Natural killer cell (primary cell): ENCODE data around the gene CHD8. TPM values are rescaled to one million over a fixed set of nuclear protein-coding genes. Genes with fewer than 3 reads are reported as not detected.

Experiments
- ATAC-seq, 3 donors: fragments of 150-1000 bp in 2 of 3; fragments of 200-7000 bp in 1 of 3; cut with Tn5 transposase; 1 replicate in 1 of 3; 2 replicates in 2 of 3; pipeline ENCODE4 v1.10.0; 2021; ENCODE audit warnings: mild to moderate bottlenecking in 2 of 3, moderate library complexity in 2 of 3
- DNase-seq, 2 donors: peaks; one replicate each; pipeline versions ENCODE4 v3.0.0 to v3.0.0-alpha.2; 2013 to 2021; ENCODE audit warnings: mixed read lengths in 1 of 2
- H3K27ac ChIP-seq: one replicate; pipeline ENCODE4 v1.5.1; 2013; ENCODE audit warnings: mild to moderate bottlenecking, low read length
- H3K27me3 ChIP-seq: one replicate; pipeline ENCODE4 v1.6.1; 2013; ENCODE audit warnings: low read length; ENCODE audit not compliant: control insufficient read depth, insufficient read depth
- H3K36me3 ChIP-seq: one replicate; pipeline ENCODE4 v1.6.1; 2013; ENCODE audit warnings: low read length; ENCODE audit not compliant: control insufficient read depth, insufficient read depth
- H3K4me1 ChIP-seq: one replicate; pipeline ENCODE4 v1.6.1; 2013; ENCODE audit warnings: low read length; ENCODE audit not compliant: control insufficient read depth, insufficient read depth
- H3K4me3 ChIP-seq: one replicate; pipeline ENCODE4 v1.5.1; 2013; ENCODE audit warnings: low read length
- H3K9me3 ChIP-seq: one replicate; pipeline ENCODE4 v1.6.1; 2013; ENCODE audit warnings: low read length; ENCODE audit not compliant: control insufficient read depth, insufficient read depth
- H3K27ac Mint-ChIP-seq, 2 donors: one replicate each; pipeline ENCODE4 v1.8.0; 2022; ENCODE audit warnings: mild to moderate bottlenecking in 2 of 2, mixed read lengths in 2 of 2, moderate library complexity in 1 of 2
- H3K27me3 Mint-ChIP-seq, 2 donors: one replicate each; pipeline ENCODE4 v1.8.0; 2022; ENCODE audit warnings: low read depth in 2 of 2, mixed read lengths in 2 of 2
- H3K36me3 Mint-ChIP-seq: one replicate; pipeline ENCODE4 v1.8.0; 2022; ENCODE audit warnings: mixed read lengths
- H3K4me1 Mint-ChIP-seq, 2 donors: one replicate each; pipeline ENCODE4 v1.8.0; 2022; ENCODE audit warnings: mixed read lengths in 2 of 2
- H3K4me3 Mint-ChIP-seq: one replicate; pipeline ENCODE4 v1.8.0; 2022; ENCODE audit warnings: mild to moderate bottlenecking, moderate library complexity, mixed read lengths
- H3K9me3 Mint-ChIP-seq, 2 donors: one replicate each; pipeline ENCODE4 v1.8.0; 2022; ENCODE audit warnings: mixed read lengths in 2 of 2
- WGBS: methylation state at CpG from one replicate; pipeline ENCODE4 v1.1.7; 2013; ENCODE audit warnings: missing lambda C conversion rate; ENCODE audit not compliant: insufficient coverage; 5-methylcytosine and 5-hydroxymethylcytosine counted together
- intact Hi-C: fragments of 100-400 bp; cut with micrococcal nuclease; formaldehyde crosslinking; loops from one replicate; pipeline ENCODE4 v1.14.2; 2022
- total RNA-seq, 4 donors: library from RNA; stranded (reverse); fragments of 120-200 nt in 1 of 4; gene quantifications; one replicate each; pipeline versions ENCODE4 v1.2.3 to v1.2.4, GENCODE V29; 2013 to 2022
- TF ChIP-seq, protein P1 (sequence below): fragments of 200-600 bp; IDR thresholded peaks from one replicate; pipeline ENCODE4 v1.8.0; 2022; ENCODE audit warnings: antibody characterized with exemption

CHD8 gene
- total RNA-seq, 3 donors from 2014 or later (not counting 1 experiment from before 2014, with no cell fraction given): 150 to 167 (median 162) TPM

DNA sequence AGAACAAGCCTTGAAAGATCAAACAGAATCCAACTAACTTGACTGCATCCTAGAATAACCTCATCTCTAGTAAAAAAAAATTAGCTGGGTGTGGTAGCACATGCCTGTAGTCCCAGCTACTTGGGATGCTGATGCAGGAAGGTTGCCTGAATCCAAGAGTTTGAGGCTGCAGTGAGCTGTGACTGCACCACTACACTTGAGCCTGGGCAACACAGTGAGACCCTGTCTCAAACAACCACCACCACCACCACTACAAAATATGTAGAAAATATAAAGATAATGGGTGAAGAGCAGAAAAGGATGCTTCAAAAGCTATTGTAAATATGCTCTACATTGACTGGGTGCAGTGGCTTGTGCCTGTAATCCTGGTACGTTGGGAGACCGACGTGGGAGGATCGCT is 99.4 kb downstream of the CHD8 start:
- Histone ChIP-seq H3K36me3 (peaks cover 88% of the 10 kb centered on the region), H3K27ac (no peak overlapping the region), H3K27me3 (no peaks in the 10 kb centered on the region), H3K4me1 (no peaks in the 10 kb centered on the region), H3K9me3 (no peaks in the 10 kb centered on the region), H3K4me3 (no peak overlapping the region)
- TF ChIP-seq, protein P1, sequence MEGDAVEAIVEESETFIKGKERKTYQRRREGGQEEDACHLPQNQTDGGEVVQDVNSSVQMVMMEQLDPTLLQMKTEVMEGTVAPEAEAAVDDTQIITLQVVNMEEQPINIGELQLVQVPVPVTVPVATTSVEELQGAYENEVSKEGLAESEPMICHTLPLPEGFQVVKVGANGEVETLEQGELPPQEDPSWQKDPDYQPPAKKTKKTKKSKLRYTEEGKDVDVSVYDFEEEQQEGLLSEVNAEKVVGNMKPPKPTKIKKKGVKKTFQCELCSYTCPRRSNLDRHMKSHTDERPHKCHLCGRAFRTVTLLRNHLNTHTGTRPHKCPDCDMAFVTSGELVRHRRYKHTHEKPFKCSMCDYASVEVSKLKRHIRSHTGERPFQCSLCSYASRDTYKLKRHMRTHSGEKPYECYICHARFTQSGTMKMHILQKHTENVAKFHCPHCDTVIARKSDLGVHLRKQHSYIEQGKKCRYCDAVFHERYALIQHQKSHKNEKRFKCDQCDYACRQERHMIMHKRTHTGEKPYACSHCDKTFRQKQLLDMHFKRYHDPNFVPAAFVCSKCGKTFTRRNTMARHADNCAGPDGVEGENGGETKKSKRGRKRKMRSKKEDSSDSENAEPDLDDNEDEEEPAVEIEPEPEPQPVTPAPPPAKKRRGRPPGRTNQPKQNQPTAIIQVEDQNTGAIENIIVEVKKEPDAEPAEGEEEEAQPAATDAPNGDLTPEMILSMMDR: no peak
- WGBS: over 99% methylated on average over 4 of the region's 4 CpGs
- H3K36me3 Mint-ChIP-seq: peaks cover 38% of the 10 kb centered on the region
- intact Hi-C loops: no loop called here
- peaks cover 0 to 5% of the 10 kb centered on the region in 2 donors for H3K4me1 Mint-ChIP-seq
- H3K9me3 Mint-ChIP-seq: no peaks in the 10 kb centered on the region
- DNase-seq (no peak), ATAC-seq (no peak)
- peak overlapping the region in 1 of 2 donors; percentile 18 for H3K27ac Mint-ChIP-seq
- H3K27me3 Mint-ChIP-seq: no peaks in the 10 kb centered on the region
- H3K4me3 Mint-ChIP-seq: no peak overlapping the region

DNA sequence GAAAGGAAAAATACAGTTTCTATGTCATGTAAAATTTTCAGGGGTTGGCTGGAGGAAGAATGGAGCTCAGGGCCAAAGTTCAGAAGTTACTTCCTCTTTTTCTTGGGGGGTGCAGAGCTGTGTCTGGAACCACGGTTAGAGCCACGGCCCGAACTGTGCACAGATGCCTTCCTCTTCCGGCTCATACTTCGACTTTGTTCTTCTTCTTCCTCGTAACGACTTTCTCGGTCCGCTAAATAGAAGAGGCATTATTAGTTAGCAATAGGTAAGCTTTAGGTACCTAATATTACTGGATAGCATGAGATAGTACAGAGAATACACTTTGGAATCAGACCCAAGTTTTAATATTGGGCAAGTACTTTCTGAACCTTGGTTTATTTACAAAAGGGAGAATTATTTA is 103.3 kb downstream of the CHD8 start:
- no peak overlapping the region for H3K27ac ChIP-seq
- no peaks in the 10 kb centered on the region for H3K4me1 ChIP-seq
- Mint-ChIP-seq H3K27me3 (no peaks in the 10 kb centered on the region), H3K36me3 (peaks cover 32% of the 10 kb centered on the region), H3K4me3 (no peak overlapping the region), H3K4me1 (peaks cover 0 to 5% of the 10 kb centered on the region in 2 donors), H3K9me3 (no peaks in the 10 kb centered on the region), H3K27ac (peak overlapping the region; percentile 21 to 75)
- H3K36me3 ChIP-seq: peaks cover 61% of the 10 kb centered on the region
- H3K27me3 ChIP-seq: no peaks in the 10 kb centered on the region
- intact Hi-C loops: no loop called here
- H3K4me3 ChIP-seq: no peak overlapping the region
- TF ChIP-seq, protein P1: no peak
- H3K9me3 ChIP-seq: no peaks in the 10 kb centered on the region
- ATAC-seq: peak in 1 of 3 donors; percentile 62
- no peak for DNase-seq
- 40% methylated on average over 9 of the region's 9 CpGs for WGBS

DNA sequence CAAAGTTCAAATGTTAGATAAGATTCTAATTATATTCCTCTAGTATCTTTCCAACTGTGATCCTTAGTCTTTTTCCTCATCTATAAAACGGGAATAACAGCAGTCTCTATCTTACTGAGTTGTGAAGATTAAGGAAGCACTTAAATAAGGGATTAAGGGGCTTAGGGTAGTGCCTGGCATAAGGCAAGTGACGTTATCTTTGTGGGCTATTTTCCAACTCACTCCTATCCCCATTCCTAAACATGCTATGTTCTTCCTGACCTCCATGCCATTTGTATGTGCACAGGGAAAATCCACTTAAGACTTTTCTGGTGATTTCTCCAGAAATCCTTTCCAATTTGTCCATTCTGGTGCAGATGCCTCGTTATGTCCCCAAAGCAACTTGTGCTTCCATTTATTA is 105.4 kb downstream of the CHD8 start:
- Mint-ChIP-seq H3K27me3 (no peaks in the 10 kb centered on the region), H3K36me3 (peaks cover 25% of the 10 kb centered on the region), H3K4me3 (no peak overlapping the region), H3K4me1 (peaks cover 0 to 1% of the 10 kb centered on the region in 2 donors), H3K9me3 (no peaks in the 10 kb centered on the region), H3K27ac (peak overlapping the region; percentile 15 to 16)
- TF ChIP-seq, protein P1: no peak
- DNase-seq: no peak
- no peaks in the 10 kb centered on the region for H3K4me1 ChIP-seq
- H3K36me3 ChIP-seq: peaks cover 40% of the 10 kb centered on the region
- no peak for ATAC-seq
- H3K27me3 ChIP-seq: no peaks in the 10 kb centered on the region
- no peak overlapping the region for H3K27ac ChIP-seq
- H3K9me3 ChIP-seq: no peaks in the 10 kb centered on the region
- intact Hi-C loops: no loop called here
- 100% methylated on average over 1 of the region's 3 CpGs for WGBS
- H3K4me3 ChIP-seq: no peak overlapping the region

DNA sequence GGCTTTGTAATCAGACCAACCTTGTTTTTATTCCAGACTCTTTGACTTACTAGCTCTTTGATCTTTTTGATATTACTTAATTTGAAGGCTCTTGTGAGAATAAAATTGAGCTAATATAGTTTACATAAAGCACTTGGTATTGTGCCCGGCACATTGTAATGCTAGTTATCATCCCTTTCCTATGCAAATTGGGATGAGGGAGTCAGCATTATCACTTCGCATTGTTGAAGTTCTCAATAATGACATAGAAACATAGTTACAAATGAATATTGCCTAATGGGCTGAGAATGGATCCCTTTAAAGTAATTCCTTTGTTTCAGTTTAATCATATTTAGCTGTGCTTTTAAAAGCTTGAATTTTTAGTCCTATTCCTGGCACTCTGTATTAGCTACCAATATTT is 108.7 kb downstream of the CHD8 start:
- WGBS: 100% methylated on average over 1 of the region's 2 CpGs
- Mint-ChIP-seq H3K27ac (no peak overlapping the region), H3K4me1 (peaks cover 0 to 4% of the 10 kb centered on the region in 2 donors), H3K9me3 (no peaks in the 10 kb centered on the region), H3K4me3 (no peak overlapping the region), H3K27me3 (no peaks in the 10 kb centered on the region), H3K36me3 (peaks cover 6% of the 10 kb centered on the region)
- Histone ChIP-seq H3K4me3 (no peak overlapping the region), H3K36me3 (peaks cover 15% of the 10 kb centered on the region), H3K9me3 (no peaks in the 10 kb centered on the region), H3K27me3 (no peaks in the 10 kb centered on the region), H3K4me1 (no peaks in the 10 kb centered on the region), H3K27ac (no peak overlapping the region)
- DNase-seq (no peak), ATAC-seq (no peak)
- TF ChIP-seq, protein P1: no peak
- intact Hi-C loops: no loop called here
